Upper lobe of right lung (tissue), 1 donor: Measurements from ENCODE around the gene LHFPL2. TPM values are rescaled to one million over a fixed set of nuclear protein-coding genes. Genes with fewer than 3 reads are reported as not detected.
"Not testable (repeated sequence)": the region's sequence is repeated elsewhere in the genome, so short reads cannot be mapped to it uniquely, and the experiment has no call there.

Experiments
- ATAC-seq: fragments of 200-7000 bp; cut with Tn5 transposase; one replicate; pipeline ENCODE4 v1.9.1; 2020; ENCODE audit warnings: mild to moderate bottlenecking, moderate library complexity
- DNase-seq: peaks from one replicate; pipeline ENCODE4 v3.0.0-alpha.2; 2020
- H3K27ac ChIP-seq: fragments of 200-600 bp; one replicate; pipeline ENCODE4 v1.8.0; 2022
- H3K27me3 ChIP-seq: fragments of 200-600 bp; one replicate; pipeline ENCODE4 v1.8.0; 2022; ENCODE audit warnings: mild to moderate bottlenecking
- H3K36me3 ChIP-seq: fragments of 200-600 bp; one replicate; pipeline ENCODE4 v1.8.0; 2022
- H3K4me1 ChIP-seq: fragments of 200-600 bp; one replicate; pipeline ENCODE4 v1.8.0; 2022
- H3K4me3 ChIP-seq: fragments of 200-600 bp; one replicate; pipeline ENCODE4 v1.8.0; 2022; ENCODE audit warnings: mild to moderate bottlenecking
- H3K9me3 ChIP-seq: fragments of 200-600 bp; one replicate; pipeline ENCODE4 v1.8.0; 2022
- CTCF ChIP-seq: fragments of 200-600 bp; IDR thresholded peaks from one replicate; pipeline ENCODE4 v1.8.0; 2022; ENCODE audit warnings: antibody characterized with exemption
- intact Hi-C: fragments of 100-400 bp; cut with DNase I; formaldehyde crosslinking; loops from one replicate; pipeline ENCODE4 v1.11.0; 2022
- total RNA-seq: library from RNA; stranded (reverse); fragmentation: NEBNext Ultra II Directional; extraction: Animal tissue kit (Norgen Biotek cat#: 25700); gene quantifications from one replicate; pipeline ENCODE4 v1.2.1, GENCODE V29; 2021
- donor health status: DM: no; HTN: yes; CAD: no; lungs with severe emphysema.

Gene LHFPL2
- total RNA-seq, 1 donor from 2014 or later = 41.0 TPM

DNA sequence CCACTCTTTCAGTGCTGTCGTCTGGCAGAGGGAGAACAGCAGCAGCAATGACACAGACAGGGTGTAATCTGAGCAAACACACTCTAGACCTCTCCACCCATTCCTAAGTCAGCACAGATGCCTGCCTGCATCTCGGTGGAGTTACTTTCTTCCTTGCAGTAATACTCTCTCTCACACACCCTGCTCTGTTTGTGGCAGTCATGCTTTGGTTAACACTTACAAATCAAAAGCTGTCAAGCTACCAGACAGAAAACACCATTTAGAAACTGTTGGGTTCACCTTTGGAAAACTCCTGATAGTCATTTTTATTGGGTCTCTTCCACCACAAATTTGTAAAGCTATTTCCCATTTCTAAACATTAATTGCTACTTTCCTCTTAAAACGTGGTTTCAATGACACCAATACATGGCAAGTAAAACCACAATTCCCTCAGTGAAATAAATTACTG lies 27.3 kb downstream of the LHFPL2 start:
- H3K27me3 ChIP-seq = no peaks in the 10 kb centered on the region
- H3K36me3 ChIP-seq = no peaks in the 10 kb centered on the region
- DNase-seq (no peak), ATAC-seq (no peak)
- no peak for TF ChIP-seq CTCF
- H3K27ac ChIP-seq = no peak overlapping the region
- intact Hi-C loops = no loop called here
- H3K9me3 ChIP-seq = no peaks in the 10 kb centered on the region
- H3K4me1 ChIP-seq = peaks cover 8% of the 10 kb centered on the region
- H3K4me3 ChIP-seq = no peak overlapping the region

- intact Hi-C loops, H3K4me1 ChIP-seq, ATAC-seq, H3K4me3 ChIP-seq, H3K27me3 ChIP-seq, H3K9me3 ChIP-seq, H3K27ac ChIP-seq, DNase-seq, H3K36me3 ChIP-seq: not testable (repeated sequence)
Observed at GRCh38 chr5:78620119-78620518, 28.5 kb downstream of the LHFPL2 start.

DNA sequence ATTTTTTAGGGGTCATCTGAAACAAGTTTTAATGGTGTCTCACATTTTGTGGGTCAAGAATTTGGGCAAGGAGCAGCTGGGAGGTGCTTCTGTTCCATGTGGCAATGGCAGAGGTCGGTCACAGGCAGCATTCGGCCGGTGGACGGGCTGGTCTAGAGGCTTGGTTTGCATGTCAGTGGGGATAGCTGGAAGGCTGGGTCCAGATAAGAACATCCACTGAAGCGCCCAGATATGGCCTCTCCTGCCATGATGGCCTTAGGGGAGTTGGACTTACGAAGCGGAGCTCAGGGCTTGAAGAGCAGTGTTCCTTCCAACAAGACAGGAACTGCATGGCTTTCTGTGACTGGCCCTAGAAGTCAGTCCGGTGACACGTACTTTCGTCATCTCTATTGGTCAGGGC lies 30.3 kb downstream of the LHFPL2 start:
- ATAC-seq = no peak
- no peak overlapping the region for H3K4me3 ChIP-seq
- no peak for TF ChIP-seq CTCF
- H3K36me3 ChIP-seq = no peaks in the 10 kb centered on the region
- H3K9me3 ChIP-seq = no peaks in the 10 kb centered on the region
- no peak for DNase-seq
- H3K4me1 ChIP-seq = no peaks in the 10 kb centered on the region
- H3K27ac ChIP-seq = no peak overlapping the region
- intact Hi-C loops = no loop called here
- no peaks in the 10 kb centered on the region for H3K27me3 ChIP-seq

- Histone ChIP-seq H3K4me3 (no peak overlapping the region), H3K36me3 (no peaks in the 10 kb centered on the region), H3K9me3 (no peaks in the 10 kb centered on the region), H3K27ac (no peak overlapping the region), H3K27me3 (no peaks in the 10 kb centered on the region), H3K4me1 (no peaks in the 10 kb centered on the region)
- DNase-seq (no peak), ATAC-seq (no peak)
- intact Hi-C loops = no loop called here
- no peak for TF ChIP-seq CTCF
Observed at GRCh38 chr5:78615697-78616096, 32.9 kb downstream of the LHFPL2 start.

DNA sequence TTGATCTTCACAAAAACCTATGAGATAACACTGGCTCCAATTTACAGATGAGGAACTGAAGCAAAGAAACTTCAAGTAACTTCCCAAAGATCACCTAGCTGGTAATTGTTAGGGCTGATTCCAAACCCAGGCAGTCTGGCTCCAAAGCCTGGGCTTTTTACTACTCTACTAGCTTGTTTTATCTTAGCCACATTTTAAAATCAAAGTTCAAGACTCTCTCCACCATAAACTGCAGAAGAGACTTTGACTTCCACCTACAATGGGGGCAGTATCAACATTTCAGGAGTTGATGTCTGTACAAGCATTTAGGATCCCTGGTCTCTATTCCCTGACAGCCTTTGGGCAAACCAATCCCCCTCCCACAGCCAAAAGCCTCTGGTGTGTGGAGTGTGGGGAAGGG lies 33.8 kb downstream of the LHFPL2 start:
- TF ChIP-seq CTCF = no peak
- Histone ChIP-seq H3K27ac (no peak overlapping the region), H3K27me3 (no peaks in the 10 kb centered on the region), H3K36me3 (no peaks in the 10 kb centered on the region), H3K4me3 (no peak overlapping the region), H3K9me3 (no peaks in the 10 kb centered on the region), H3K4me1 (no peaks in the 10 kb centered on the region)
- no peak for DNase-seq
- intact Hi-C loops = no loop called here
- no peak for ATAC-seq

DNA sequence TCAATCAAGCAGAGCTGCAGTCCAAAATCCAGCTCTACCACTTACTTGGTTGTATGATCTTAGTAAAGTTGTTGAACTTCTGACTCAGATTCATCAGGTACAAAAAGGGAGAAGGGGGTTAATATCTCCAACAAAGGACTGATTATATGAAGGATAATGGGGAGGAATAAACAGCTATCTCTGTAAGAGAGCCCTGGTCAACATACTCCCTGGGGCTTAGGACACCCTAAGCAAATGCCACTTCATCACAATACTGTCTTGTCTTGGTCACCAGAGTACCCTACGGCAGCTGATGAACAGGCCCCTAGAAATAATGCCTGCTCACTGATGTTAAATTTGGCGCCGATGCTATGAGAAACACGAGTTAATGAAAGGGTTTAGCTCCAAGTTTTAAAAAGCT lies 34.8 kb downstream of the LHFPL2 start:
- ATAC-seq (no peak), DNase-seq (no peak)
- H3K9me3 ChIP-seq = no peaks in the 10 kb centered on the region
- H3K27me3 ChIP-seq = no peaks in the 10 kb centered on the region
- no peaks in the 10 kb centered on the region for H3K4me1 ChIP-seq
- intact Hi-C loops = no loop called here
- TF ChIP-seq CTCF = no peak
- H3K36me3 ChIP-seq = no peaks in the 10 kb centered on the region
- H3K27ac ChIP-seq = no peak overlapping the region
- H3K4me3 ChIP-seq = no peak overlapping the region
